ENCODE results near the gene CPA5. TPM values are rescaled to one million over a fixed set of nuclear protein-coding genes. Genes with fewer than 3 reads are reported as not detected.

CPA5 gene
- total and polyA plus RNA-seq, 2 of the 8 experiments (the other 6 are each of a cell fraction or from before 2014, with no cell fraction given), result 0.12 TPM; not detected in 1

GRCh38 chr7:130385600-130386066, 41.0 kb downstream of the CPA5 start:
- Histone ChIP-seq H3K4me1 (replicated peaks in 1 of 4; ENCODE audit: control insufficient read depth in 3 of 4, insufficient read depth in 4 of 4, low read length in 3 of 4) (no peaks in the 10 kb centered on the region), H3K14ac (ENCODE audit: insufficient read length) (no peak overlapping the region), H3K23ac (ENCODE audit: insufficient read length) (no peak overlapping the region), H3K9me3 (ENCODE audit: insufficient read depth in 2 of 2, low read depth in 1 of 2, low read length in 1 of 2) (no peaks in the 10 kb centered on the region), H2AFZ (ENCODE audit: low read length) (no peak overlapping the region), H2BK15ac (ENCODE audit: low read length) (no peak overlapping the region), H3K36me3 (ENCODE audit: control insufficient read depth in 2 of 4, insufficient read depth in 4 of 4, low read length in 3 of 4) (no peaks in the 10 kb centered on the region), H2BK20ac (ENCODE audit: low read length) (no peak overlapping the region), H4K5ac (ENCODE audit: insufficient read length, low read depth, low read length) (no peak overlapping the region), H3K27ac (ENCODE audit: low read depth, low read length) (no peak overlapping the region), H3K23me2 (ENCODE audit: low read depth, low read length) (no peaks in the 10 kb centered on the region), H2BK120ac (replicated peaks; ENCODE audit: low read depth, low read length) (no peak overlapping the region), H2AK5ac (ENCODE audit: low read depth, low read length) (no peak overlapping the region), H3K56ac (replicated peaks; ENCODE audit: insufficient read length, low read depth, low read length) (no peak overlapping the region), H3K27me3 (replicated peaks in 1 of 4; ENCODE audit: control insufficient read depth in 3 of 4, extremely low read depth in 1 of 4, insufficient read depth in 3 of 4, low read length in 3 of 4) (no peaks in the 10 kb centered on the region; a peak in 1 of 7 replicates), H2BK5ac (ENCODE audit: low read depth, low read length) (no peak overlapping the region), H3K18ac (ENCODE audit: extremely low read depth, low read length) (no peak overlapping the region), H3K4ac (replicated peaks; ENCODE audit: insufficient read length, low read depth, low read length) (no peak overlapping the region), H3K9ac (replicated peaks in 1 of 4; ENCODE audit: extremely low read depth in 1 of 4, low read depth in 3 of 4, low read length in 3 of 4) (no peak overlapping the region), H4K20me1 (replicated peaks in 1 of 2; ENCODE audit: control insufficient read depth in 1 of 2, insufficient read depth in 2 of 2, low read length in 2 of 2) (no peaks in the 10 kb centered on the region), H3K4me3 (ENCODE audit: extremely low read depth in 1 of 4, insufficient read depth in 2 of 4, low read depth in 3 of 4, low read length in 4 of 4) (no peak overlapping the region), H3K4me2 (ENCODE audit: insufficient read depth in 1 of 2, low read depth in 2 of 2, low read length in 2 of 2) (no peak overlapping the region), H4K91ac (replicated peaks; ENCODE audit: insufficient read length, low read length) (no peak overlapping the region), H3K79me2 (ENCODE audit: control insufficient read depth in 1 of 2, insufficient read depth in 2 of 2, low read length in 2 of 2) (no peaks in the 10 kb centered on the region), H3K79me1 (ENCODE audit: low read depth, low read length) (no peaks in the 10 kb centered on the region), H2BK12ac (ENCODE audit: low read depth, low read length) (no peak overlapping the region), H4K8ac (ENCODE audit: extremely low read depth, insufficient read depth, low read length) (no peak overlapping the region)
- ChIA-PET POLR2A (ENCODE audit: partially characterized antibody) (no interaction called here), CTCF (ENCODE audit: partially characterized antibody) (interaction anchor here (2.1 kb wide), 1 partner anchor 9 kb away, joined by 5 read pairs; no protein-coding TSS in a partner anchor)
- FAIRE-seq, result no peak
- 94% methylated on average over 6 of the region's 6 CpGs; no CpG with 5 or more reads in 1 of the 2 experiments for WGBS, 2 experiments (ENCODE audit: extremely low coverage in 1 of 2, insufficient coverage in 1 of 2, insufficient read length in 1 of 2, insufficient replicate concordance in 2 of 2, low coverage in 1 of 2, low lambda C conversion rate in 2 of 2, missing lambda C conversion rate in 1 of 2)
- DNase-seq (ENCODE audit: low read depth in 1 of 2, low spot score in 2 of 2), result peak in 1 of 2 experiments; percentile 16
- no peak for TF ChIP-seq CEBPB (IDR thresholded peaks at IDR 0.05; ENCODE audit: low read depth, low read length)
- TF ChIP-seq USF2 (IDR thresholded peaks at IDR 0.05; ENCODE audit: low read length), result no peak
- no peak for TF ChIP-seq SP1 (IDR thresholded peaks at IDR 0.05; ENCODE audit: low read depth, low read length)
- TF ChIP-seq TBP (IDR thresholded peaks at IDR 0.05; ENCODE audit: low read depth, low read length), result no peak
- no peak for TF ChIP-seq CHD2 (IDR thresholded peaks at IDR 0.05; ENCODE audit: low read length)
- TF ChIP-seq SIRT6 (IDR thresholded peaks at IDR 0.05; ENCODE audit: low read length), result no peak
- no peak for TF ChIP-seq CTCF (IDR thresholded peaks at IDR 0.05; ENCODE audit: control extremely low read depth in 1 of 3, insufficient read depth in 1 of 3, low read depth in 1 of 3, low read length in 3 of 3)
- no peak for TF ChIP-seq SIX5 (IDR thresholded peaks at IDR 0.05; ENCODE audit: low read depth, low read length)
- TF ChIP-seq JUN (IDR thresholded peaks at IDR 0.05; ENCODE audit: low read depth, low read length), result no peak
- no peak for TF ChIP-seq HDAC2 (IDR thresholded peaks at IDR 0.05; ENCODE audit: borderline replicate concordance in 1 of 2, low read depth in 2 of 2, low read length in 2 of 2)
- TF ChIP-seq CBX5 (IDR thresholded peaks at IDR 0.05; ENCODE audit: low read depth, low read length), result no peak
- no peak for TF ChIP-seq TCF12 (IDR thresholded peaks at IDR 0.05; ENCODE audit: low read depth, low read length)

Measured in H1 (cell line).